Activated CD4-positive, alpha-beta T cell treated with anti-CD3 and anti-CD28 coated beads for 24 hours (primary cell): Measurements from ENCODE around the gene GAS2L3.
"Not testable (repeated sequence)": the region's sequence is repeated elsewhere in the genome, so short reads cannot be mapped to it uniquely, and the experiment has no call there.

Source experiments
- DNase-seq, 2 donors: peaks; one replicate each; pipeline ENCODE4 v3.0.0-alpha.2; 2020; ENCODE audit warnings: low read depth in 2 of 2

The GAS2L3 gene

GRCh38 chr12:100574187-100575074 is 947 bp downstream of the GAS2L3 start:
- DNase-seq, result no peak

- no peak for DNase-seq
Observed at GRCh38 chr12:100576331-100577036, 3.0 kb downstream of the GAS2L3 start.

GRCh38 chr12:100578923-100579322 is 5.4 kb downstream of the GAS2L3 start:
- DNase-seq, result no peak

- no peak for DNase-seq
Observed at GRCh38 chr12:100579844-100580243, 6.4 kb downstream of the GAS2L3 start.

GRCh38 chr12:100584256-100584655 is 10.8 kb downstream of the GAS2L3 start:
- DNase-seq, result no peak

GRCh38 chr12:100591979-100592378 is 18.5 kb downstream of the GAS2L3 start:
- no peak for DNase-seq

GRCh38 chr12:100593490-100593889 is 20.0 kb downstream of the GAS2L3 start:
- no peak for DNase-seq

- DNase-seq, result no peak
Observed at GRCh38 chr12:100601626-100602025, 28.1 kb downstream of the GAS2L3 start.

GRCh38 chr12:100602997-100603396 is 29.5 kb downstream of the GAS2L3 start:
- not testable (repeated sequence) for DNase-seq

GRCh38 chr12:100608776-100609175 is 35.3 kb downstream of the GAS2L3 start:
- no peak for DNase-seq

GRCh38 chr12:100610666-100611430 is 37.4 kb downstream of the GAS2L3 start:
- no peak for DNase-seq

GRCh38 chr12:100612606-100613005 is 39.1 kb downstream of the GAS2L3 start:
- no peak for DNase-seq

GRCh38 chr12:100624571-100624970 is 51.1 kb downstream of the GAS2L3 start:
- DNase-seq, result no peak

- DNase-seq, result no peak
Observed at GRCh38 chr12:100632445-100632892, 59.0 kb downstream of the GAS2L3 start.

- DNase-seq, result not testable (repeated sequence)
Observed at GRCh38 chr12:100633082-100633785, 59.8 kb downstream of the GAS2L3 start.

- DNase-seq, result no peak
Observed at GRCh38 chr12:100643246-100643645, 69.8 kb downstream of the GAS2L3 start.

- DNase-seq, result no peak
Observed at GRCh38 chr12:100646896-100647295, 73.4 kb downstream of the GAS2L3 start.

GRCh38 chr12:100651108-100651507 is 77.6 kb downstream of the GAS2L3 start:
- no peak for DNase-seq

GRCh38 chr12:100651694-100652093 is 78.2 kb downstream of the GAS2L3 start:
- no peak for DNase-seq

- no peak for DNase-seq
Observed at GRCh38 chr12:100652488-100652887, 79.0 kb downstream of the GAS2L3 start.

GRCh38 chr12:100656141-100656540 is 82.7 kb downstream of the GAS2L3 start:
- no peak for DNase-seq
